Transverse colon (tissue), 4 donors: ENCODE results near the gene FBXO17. TPM values are rescaled to one million over a fixed set of nuclear protein-coding genes. Genes with fewer than 3 reads are reported as not detected.

Source experiments
- DNase-seq: peaks from one replicate; pipeline ENCODE4 v3.0.0-alpha.2; 2019
- H3K27ac ChIP-seq, 4 donors: fragments of 200-600 bp; sonication (generic); 2 replicates each; pipeline ENCODE4 v1.5.1; 2016 to 2018; ENCODE audit warnings: inconsistent platforms in 4 of 4
- H3K27me3 ChIP-seq: fragments of 200-600 bp; sonication (generic); 2 replicates; pipeline ENCODE4 v1.5.1; 2017; ENCODE audit warnings: inconsistent platforms
- H3K36me3 ChIP-seq, 4 donors: fragments of 200-600 bp; sonication (generic); 2 replicates each; pipeline ENCODE4 v1.5.1; 2017 to 2019; ENCODE audit warnings: inconsistent platforms in 4 of 4
- H3K4me1 ChIP-seq, 4 donors: fragments of 200-600 bp; sonication (generic); 2 replicates each; pipeline ENCODE4 v1.5.1; 2017 to 2020; ENCODE audit warnings: inconsistent platforms in 4 of 4
- H3K4me3 ChIP-seq, 4 donors: fragments of 200-600 bp; sonication (generic); 1 replicate in 1 of 4; 2 replicates in 3 of 4; pipeline versions ENCODE4 v1.5.1 to v1.6.1; 2017 to 2019; ENCODE audit warnings: inconsistent platforms in 4 of 4
- H3K9me3 ChIP-seq, 2 donors: fragments of 200-600 bp; sonication (generic); 2 replicates each; pipeline ENCODE4 v1.5.1; 2017 to 2019; ENCODE audit warnings: inconsistent platforms in 2 of 2
- EP300 ChIP-seq: sonication (generic); formaldehyde crosslinking; IDR thresholded peaks from one replicate; pipeline ENCODE4 v1.6.1; 2017; ENCODE audit warnings: antibody characterized with exemption, low read depth
- POLR2A ChIP-seq: fragments of 450-650 bp; IDR thresholded peaks from one replicate; pipeline ENCODE4 v1.6.1; 2016; ENCODE audit warnings: antibody characterized with exemption, mild to moderate bottlenecking, moderate library complexity
- POLR2AphosphoS5 ChIP-seq, 3 donors: sonication (generic); formaldehyde crosslinking; IDR thresholded peaks; one replicate each; pipeline ENCODE4 v1.6.1; 2016; ENCODE audit warnings: antibody characterized with exemption in 3 of 3
- WGBS, 2 donors: methylation state at CpG; one replicate each; pipeline ENCODE4 v1.1.5; 2018; ENCODE audit warnings: low coverage in 1 of 2; 5-methylcytosine and 5-hydroxymethylcytosine counted together
- in situ Hi-C, 4 donors: fragments of 200-750 bp; cut with MboI; loops; one replicate each; pipeline versions ENCODE4 v1.15.0 to v1.15.1; 2017; ENCODE audit warnings: low sequenced_read_pairs in 3 of 4, low pct_ligation_motif_present in 1 of 4, low pct_unique_long_range_greater_than_20kb in 1 of 4
- intact Hi-C: fragments of 100-400 bp; cut with DNase I; formaldehyde crosslinking; loops from one replicate; pipeline ENCODE4 v1.15.1; 2023; ENCODE audit warnings: low total_unique reads
- total RNA-seq, 4 donors: library from RNA; depleted of rRNA; stranded (reverse); fragments of >200 nt; gene quantifications; one replicate each; pipeline ENCODE4 v1.1.0, GENCODE V29; 2016
- TF ChIP-seq, protein P1 (sequence below), 5 experiments: fragments of 200-600 bp in 3 of 5; fragments of 450-650 bp in 2 of 5; sonication (generic) in 3 of 5; IDR thresholded peaks; 1 replicate in 2 of 5; 2 replicates in 3 of 5; pipeline ENCODE4 v1.5.1; 2016 to 2017; ENCODE audit warnings: antibody characterized with exemption in 5 of 5, inconsistent platforms in 3 of 5, mild to moderate bottlenecking in 2 of 5, moderate library complexity in 1 of 5

The FBXO17 gene
- total RNA-seq, 4 donors from 2014 or later, result 2.2 to 7.8 (median 2.4) TPM

DNA sequence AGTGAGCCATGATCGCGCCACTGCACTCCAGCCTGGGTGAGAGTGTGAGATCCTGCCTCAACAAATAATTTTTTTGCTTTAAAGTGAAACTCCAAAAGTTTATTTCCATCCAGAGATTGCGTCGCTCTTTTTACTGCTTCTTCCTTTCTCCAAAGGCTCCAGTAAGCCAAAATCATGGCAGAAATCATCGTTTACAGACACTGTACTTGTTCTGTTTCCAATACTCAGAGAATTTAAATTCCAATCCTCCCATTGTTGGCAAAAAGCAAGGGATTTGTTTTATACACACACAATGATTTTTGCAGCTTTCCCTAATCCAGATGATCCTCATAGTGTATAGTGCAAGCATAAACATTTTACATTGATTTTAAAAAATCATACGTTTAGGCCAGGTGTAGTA is 41.5 kb upstream of the FBXO17 start:
- H3K4me3 ChIP-seq, result no peak overlapping the region
- 61 to 71% methylated on average over 3 to 6 of the region's 6 CpGs for WGBS, 2 donors
- no peaks in the 10 kb centered on the region for H3K27me3 ChIP-seq
- no peaks in the 10 kb centered on the region for H3K36me3 ChIP-seq
- H3K9me3 ChIP-seq, result no peaks in the 10 kb centered on the region
- H3K4me1 ChIP-seq, result no peaks in the 10 kb centered on the region
- DNase-seq, result no peak
- no peak overlapping the region for H3K27ac ChIP-seq
- in situ Hi-C loops, result no loop called here
- TF ChIP-seq POLR2AphosphoS5 (IDR thresholded peaks at IDR 0.05) (no peak), POLR2A (no peak), EP300 (no peak)
- TF ChIP-seq, protein P1, sequence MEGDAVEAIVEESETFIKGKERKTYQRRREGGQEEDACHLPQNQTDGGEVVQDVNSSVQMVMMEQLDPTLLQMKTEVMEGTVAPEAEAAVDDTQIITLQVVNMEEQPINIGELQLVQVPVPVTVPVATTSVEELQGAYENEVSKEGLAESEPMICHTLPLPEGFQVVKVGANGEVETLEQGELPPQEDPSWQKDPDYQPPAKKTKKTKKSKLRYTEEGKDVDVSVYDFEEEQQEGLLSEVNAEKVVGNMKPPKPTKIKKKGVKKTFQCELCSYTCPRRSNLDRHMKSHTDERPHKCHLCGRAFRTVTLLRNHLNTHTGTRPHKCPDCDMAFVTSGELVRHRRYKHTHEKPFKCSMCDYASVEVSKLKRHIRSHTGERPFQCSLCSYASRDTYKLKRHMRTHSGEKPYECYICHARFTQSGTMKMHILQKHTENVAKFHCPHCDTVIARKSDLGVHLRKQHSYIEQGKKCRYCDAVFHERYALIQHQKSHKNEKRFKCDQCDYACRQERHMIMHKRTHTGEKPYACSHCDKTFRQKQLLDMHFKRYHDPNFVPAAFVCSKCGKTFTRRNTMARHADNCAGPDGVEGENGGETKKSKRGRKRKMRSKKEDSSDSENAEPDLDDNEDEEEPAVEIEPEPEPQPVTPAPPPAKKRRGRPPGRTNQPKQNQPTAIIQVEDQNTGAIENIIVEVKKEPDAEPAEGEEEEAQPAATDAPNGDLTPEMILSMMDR (IDR thresholded peaks at IDR 0.05), result no peak
- intact Hi-C loops, result no loop called here

DNA sequence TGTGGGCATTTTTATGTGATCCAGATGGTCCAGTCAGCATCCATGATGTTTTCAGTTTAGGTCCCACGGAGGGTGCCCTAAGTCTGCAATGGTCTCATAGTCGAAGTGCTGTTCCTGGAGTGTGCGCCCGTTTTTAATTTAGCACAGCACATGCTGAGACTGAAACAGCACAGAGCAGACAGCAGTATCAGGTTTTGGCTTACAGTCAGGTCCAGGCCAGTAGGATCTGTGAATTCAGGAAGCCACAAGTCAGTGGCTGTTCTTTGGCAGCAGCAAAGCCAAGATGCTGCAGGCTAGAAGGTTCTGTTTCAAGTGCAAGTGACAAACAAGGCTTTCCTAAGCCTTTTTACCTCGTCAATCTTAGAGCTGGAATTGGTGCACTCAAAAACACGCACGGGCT is 38.5 kb upstream of the FBXO17 start:
- in situ Hi-C loops (no loop called here), intact Hi-C loops (no loop called here)
- DNase-seq, result no peak
- Histone ChIP-seq H3K27ac (no peak overlapping the region), H3K4me1 (no peaks in the 10 kb centered on the region), H3K36me3 (no peaks in the 10 kb centered on the region), H3K9me3 (no peaks in the 10 kb centered on the region), H3K4me3 (no peak overlapping the region), H3K27me3 (no peaks in the 10 kb centered on the region)
- 33 to 80% methylated on average over 1 to 7 of the region's 7 CpGs for WGBS, 2 donors
- TF ChIP-seq POLR2AphosphoS5 (IDR thresholded peaks at IDR 0.05) (no peak), EP300 (no peak), POLR2A (no peak)
- TF ChIP-seq, protein P1 (IDR thresholded peaks at IDR 0.05), result no peak

DNA sequence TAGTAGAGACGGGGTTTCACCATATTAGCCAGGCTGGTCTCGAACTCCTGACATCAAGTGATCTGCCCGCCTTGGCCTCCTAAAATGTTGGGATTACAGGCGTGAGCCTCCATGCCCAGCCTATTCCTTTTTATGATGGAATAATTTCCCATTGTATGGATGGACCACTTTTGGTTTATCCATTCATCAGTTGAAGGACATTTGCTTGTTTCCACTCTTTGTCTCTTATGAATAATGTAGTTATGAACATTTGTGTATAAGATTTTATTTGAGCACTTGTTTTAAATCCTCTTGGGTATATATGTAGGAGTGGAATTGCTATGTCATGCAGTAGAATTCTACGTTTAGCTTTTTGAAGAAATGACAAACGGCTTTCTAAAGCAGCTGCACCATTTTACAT is 33.5 kb upstream of the FBXO17 start:
- intact Hi-C loops, result no loop called here
- no peak overlapping the region for H3K27ac ChIP-seq
- H3K27me3 ChIP-seq, result no peaks in the 10 kb centered on the region
- no peak overlapping the region for H3K4me3 ChIP-seq
- H3K36me3 ChIP-seq, result no peaks in the 10 kb centered on the region
- H3K4me1 ChIP-seq, result no peaks in the 10 kb centered on the region
- in situ Hi-C loops, result no loop called here
- TF ChIP-seq POLR2AphosphoS5 (IDR thresholded peaks at IDR 0.05) (no peak), EP300 (no peak), POLR2A (no peak)
- TF ChIP-seq, protein P1 (IDR thresholded peaks at IDR 0.05), result no peak
- DNase-seq, result no peak
- no peaks in the 10 kb centered on the region for H3K9me3 ChIP-seq
- WGBS, 2 donors, result 76 to 87% methylated on average over 6 of the region's 6 CpGs

DNA sequence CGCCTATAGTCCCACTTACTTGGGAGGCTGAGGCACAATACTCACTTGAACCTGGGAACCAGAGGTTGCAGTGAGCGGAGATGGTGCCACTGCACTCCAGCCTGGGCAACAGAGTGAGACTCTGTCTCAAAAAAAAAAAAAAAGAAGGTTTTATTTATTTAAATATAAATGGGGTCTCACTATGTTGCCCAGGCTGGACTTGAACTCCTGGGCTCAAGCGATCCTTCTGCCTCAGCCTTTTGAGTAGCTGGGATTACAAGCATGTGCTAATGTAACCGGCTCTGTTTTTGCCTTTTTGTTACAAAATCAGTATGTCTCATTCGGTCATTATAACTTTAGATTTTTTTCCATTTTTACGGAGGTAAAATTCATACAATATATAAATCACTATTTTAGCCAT is 32.6 kb upstream of the FBXO17 start:
- Histone ChIP-seq H3K27ac (no peak overlapping the region), H3K9me3 (no peaks in the 10 kb centered on the region), H3K36me3 (no peaks in the 10 kb centered on the region), H3K4me3 (no peak overlapping the region), H3K27me3 (no peaks in the 10 kb centered on the region), H3K4me1 (no peaks in the 10 kb centered on the region)
- TF ChIP-seq EP300 (no peak), POLR2A (no peak), POLR2AphosphoS5 (IDR thresholded peaks at IDR 0.05) (no peak)
- TF ChIP-seq, protein P1 (IDR thresholded peaks at IDR 0.05), result no peak
- DNase-seq, result no peak
- intact Hi-C loops (no loop called here), in situ Hi-C loops (no loop called here)
- 90 to 97% methylated on average over 6 of the region's 6 CpGs for WGBS, 2 donors
